Heart right ventricle (tissue), 16 donors: ENCODE data around the gene LEUTX. TPM values are rescaled to one million over a fixed set of nuclear protein-coding genes. Genes with fewer than 3 reads are reported as not detected.

Experiments used
- ATAC-seq, 8 donors: fragments of 200-7000 bp; cut with Tn5 transposase; one replicate each; pipeline ENCODE4 v1.9.1; 2020; ENCODE audit warnings: mild to moderate bottlenecking in 8 of 8, moderate library complexity in 8 of 8, moderate number of reproducible peaks in 1 of 8
- DNase-seq, 2 donors: peaks; one replicate each; pipeline ENCODE4 v3.0.0-alpha.2; 2020
- H3K27ac ChIP-seq, 10 donors: fragments of 200-600 bp; sonication (generic) in 2 of 10; one replicate each; pipeline versions ENCODE4 v1.5.0 to v1.8.0; 2020 to 2022; ENCODE audit warnings: mild to moderate bottlenecking in 3 of 10
- H3K27me3 ChIP-seq, 7 donors: fragments of 200-600 bp; one replicate each; pipeline ENCODE4 v1.8.0; 2021 to 2022; ENCODE audit warnings: mild to moderate bottlenecking in 2 of 7
- H3K36me3 ChIP-seq, 9 donors: fragments of 200-600 bp; sonication (generic) in 1 of 9; one replicate each; pipeline versions ENCODE4 v1.5.0 to v1.8.0; 2020 to 2022; ENCODE audit warnings: mild to moderate bottlenecking in 2 of 9
- H3K4me1 ChIP-seq, 9 donors: fragments of 200-600 bp; sonication (generic) in 1 of 9; one replicate each; pipeline versions ENCODE4 v1.5.0 to v1.8.0; 2020 to 2022; ENCODE audit warnings: mild to moderate bottlenecking in 4 of 9
- H3K4me3 ChIP-seq, 10 donors: fragments of 200-600 bp; sonication (generic) in 2 of 10; one replicate each; pipeline versions ENCODE4 v1.5.0 to v1.8.0; 2020 to 2022; ENCODE audit warnings: mild to moderate bottlenecking in 7 of 10, moderate library complexity in 2 of 10
- H3K9me3 ChIP-seq, 11 donors: fragments of 200-600 bp in 10 of 11; sonication (generic) in 2 of 11; one replicate each; pipeline versions ENCODE4 v1.5.0 to v1.8.0; 2013 to 2022; ENCODE audit warnings: mild to moderate bottlenecking in 2 of 11, control low read depth in 1 of 11, moderate library complexity in 1 of 11
- WGBS, 2 donors: extraction: QIAGEN DNeasy Blood & Tissue Kit; methylation state at CpG; one replicate each; pipeline ENCODE4 v1.1.7; 2013; ENCODE audit warnings: inconsistent platforms in 1 of 2; 5-methylcytosine and 5-hydroxymethylcytosine counted together
- intact Hi-C, 10 donors: fragments of 100-400 bp; cut with DNase I; formaldehyde crosslinking; loops; one replicate each; pipeline versions ENCODE4 v1.11.1 to v1.14.2; 2022
- polyA plus RNA-seq, 2 donors: library from polyadenylated mRNA; stranded (reverse); fragments of 200-250 nt; gene quantifications; one replicate each; pipeline ENCODE4 v1.2.3, GENCODE V29; 2013
- total RNA-seq, 10 donors: library from RNA; stranded (reverse); fragmentation: NEBNext Ultra II Directional in 3 of 10; extraction: Animal tissue kit (Norgen Biotek cat#: 25700) in 3 of 10; gene quantifications; one replicate each; pipeline versions ENCODE4 v1.2.1 to v1.2.4, GENCODE V29; 2021 to 2023
- TF ChIP-seq, protein P1 (sequence below), 9 donors: fragments of 200-600 bp; sonication (generic) in 2 of 9; IDR thresholded peaks; one replicate each; pipeline versions ENCODE4 v1.5.0 to v1.8.0; 2021 to 2022; ENCODE audit warnings: antibody characterized with exemption in 9 of 9, mild to moderate bottlenecking in 5 of 9, moderate library complexity in 1 of 9
- donor health status: Arrhythmogenic right ventricular cardiomyopathy.
- donor health status: ischemic (EF 13 %, LVEDD 7.1; RV severe dilation, severe dysfunction).
- donor health status: healthy with polysubstance abuse.
- donor health status: DM: no; HTN: yes; CAD: no.
- donor health status: DM: no; HTN: no; CAD: no.
- donor health status: ischemic (EF 25% LVEDD 6.9; RV normal size, moderate dysfunction).
- donor health status: ischemic (EF 25% LVEDD 5.7; RV mildly dilated, moderate dysfunction).
- donor health status: healthy.
- donor health status: DM: yes; HTN: yes; CAD: no.
- donor health status: Ischemic cardiomyopathy.
- donor health status: ischemic (EF 35%, LVEDD 5.7; RV mildly dilated, moderate dysfunction).
- donor health status: nonischemic (EF 11% LVEDD 7.7; RV severe dilation, severe dysfunction).
- donor health status: DM: yes; HTN: yes; CAD: no.
- donor health status: PGD.
- donor health status: ischemic (EF 29% LVEDD 5.4; RV normal size, mild dysfunction).
- donor health status: nonischemic (EF 23%, LVEDD 6.1; RV moderate dilation, normal function).

The LEUTX gene
- total and polyA plus RNA-seq, 12 donors: not detected

DNA sequence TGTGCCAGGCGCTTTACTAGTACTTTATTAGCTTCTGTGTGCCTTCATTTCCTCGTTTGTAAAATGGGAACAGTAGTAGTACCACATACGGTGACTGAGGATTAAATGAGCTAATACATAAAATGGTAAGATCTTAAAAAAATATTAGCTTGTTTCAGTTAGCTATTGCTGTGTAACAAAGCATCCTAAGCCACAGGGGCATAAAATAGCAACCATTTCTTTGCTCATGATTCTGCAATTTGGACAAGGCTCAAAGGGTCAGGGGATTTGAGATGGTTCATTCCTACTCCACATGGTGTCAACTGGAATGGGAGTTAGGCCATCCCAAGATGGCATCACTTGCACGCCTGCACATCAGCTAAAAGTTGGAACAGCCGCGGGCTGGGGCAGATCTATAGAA lies 42.0 kb downstream of the LEUTX start:
- no peaks in the 10 kb centered on the region for H3K9me3 ChIP-seq
- intact Hi-C loops: no loop called here
- TF ChIP-seq, protein P1, sequence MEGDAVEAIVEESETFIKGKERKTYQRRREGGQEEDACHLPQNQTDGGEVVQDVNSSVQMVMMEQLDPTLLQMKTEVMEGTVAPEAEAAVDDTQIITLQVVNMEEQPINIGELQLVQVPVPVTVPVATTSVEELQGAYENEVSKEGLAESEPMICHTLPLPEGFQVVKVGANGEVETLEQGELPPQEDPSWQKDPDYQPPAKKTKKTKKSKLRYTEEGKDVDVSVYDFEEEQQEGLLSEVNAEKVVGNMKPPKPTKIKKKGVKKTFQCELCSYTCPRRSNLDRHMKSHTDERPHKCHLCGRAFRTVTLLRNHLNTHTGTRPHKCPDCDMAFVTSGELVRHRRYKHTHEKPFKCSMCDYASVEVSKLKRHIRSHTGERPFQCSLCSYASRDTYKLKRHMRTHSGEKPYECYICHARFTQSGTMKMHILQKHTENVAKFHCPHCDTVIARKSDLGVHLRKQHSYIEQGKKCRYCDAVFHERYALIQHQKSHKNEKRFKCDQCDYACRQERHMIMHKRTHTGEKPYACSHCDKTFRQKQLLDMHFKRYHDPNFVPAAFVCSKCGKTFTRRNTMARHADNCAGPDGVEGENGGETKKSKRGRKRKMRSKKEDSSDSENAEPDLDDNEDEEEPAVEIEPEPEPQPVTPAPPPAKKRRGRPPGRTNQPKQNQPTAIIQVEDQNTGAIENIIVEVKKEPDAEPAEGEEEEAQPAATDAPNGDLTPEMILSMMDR (IDR thresholded peaks at IDR 0.05): no peak
- no peak overlapping the region for H3K4me3 ChIP-seq
- DNase-seq (no peak), ATAC-seq (no peak)
- H3K27ac ChIP-seq: no peak overlapping the region
- peaks cover 0 to 39% (median 15%) of the 10 kb centered on the region in 9 donors for H3K4me1 ChIP-seq
- WGBS, 2 donors: 95 to 96% methylated on average over 6 of the region's 6 CpGs
- H3K27me3 ChIP-seq: no peaks in the 10 kb centered on the region
- H3K36me3 ChIP-seq: peaks cover 0 to 28% (median 4%) of the 10 kb centered on the region in 9 donors

DNA sequence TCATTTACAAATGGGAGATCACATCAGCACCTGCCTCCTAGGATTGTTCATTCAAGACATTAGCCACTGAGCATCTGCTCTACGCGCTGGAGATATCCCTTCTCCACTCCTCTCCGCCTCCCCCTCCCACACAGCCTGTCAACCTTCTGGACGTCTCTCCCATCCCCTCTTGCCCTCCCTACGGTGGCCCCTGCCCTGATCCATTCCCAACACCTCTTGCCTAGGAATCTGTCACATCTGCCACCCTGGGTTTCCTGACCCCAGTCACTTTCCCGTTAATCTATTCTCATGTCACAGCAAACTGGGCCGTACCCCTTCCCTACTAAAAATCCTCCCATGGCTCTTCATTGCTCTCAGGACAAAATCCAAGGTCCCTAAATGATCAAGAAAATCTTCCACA lies 45.0 kb downstream of the LEUTX start:
- H3K36me3 ChIP-seq: peaks cover 0 to 45% (median 25%) of the 10 kb centered on the region in 9 donors
- no peaks in the 10 kb centered on the region for H3K27me3 ChIP-seq
- TF ChIP-seq, protein P1 (IDR thresholded peaks at IDR 0.05): no peak
- ATAC-seq: peak in 3 of 8 donors; percentile 17 to 22 (median 21)
- H3K4me3 ChIP-seq: peak overlapping the region; percentile 72 to 94 (median 79)
- no peak for DNase-seq
- H3K9me3 ChIP-seq: no peaks in the 10 kb centered on the region
- intact Hi-C loops: loop anchor here in 2 of 10 donors (1.0 kb wide), 1 partner anchor 10 kb away; no protein-coding TSS in a partner anchor
- 11 to 16% methylated on average over 7 of the region's 7 CpGs for WGBS, 2 donors
- H3K27ac ChIP-seq: peak overlapping the region in 9 of 10 donors; percentile 69 to 87 (median 77)
- H3K4me1 ChIP-seq: peaks cover 0 to 22% (median 12%) of the 10 kb centered on the region in 9 donors

DNA sequence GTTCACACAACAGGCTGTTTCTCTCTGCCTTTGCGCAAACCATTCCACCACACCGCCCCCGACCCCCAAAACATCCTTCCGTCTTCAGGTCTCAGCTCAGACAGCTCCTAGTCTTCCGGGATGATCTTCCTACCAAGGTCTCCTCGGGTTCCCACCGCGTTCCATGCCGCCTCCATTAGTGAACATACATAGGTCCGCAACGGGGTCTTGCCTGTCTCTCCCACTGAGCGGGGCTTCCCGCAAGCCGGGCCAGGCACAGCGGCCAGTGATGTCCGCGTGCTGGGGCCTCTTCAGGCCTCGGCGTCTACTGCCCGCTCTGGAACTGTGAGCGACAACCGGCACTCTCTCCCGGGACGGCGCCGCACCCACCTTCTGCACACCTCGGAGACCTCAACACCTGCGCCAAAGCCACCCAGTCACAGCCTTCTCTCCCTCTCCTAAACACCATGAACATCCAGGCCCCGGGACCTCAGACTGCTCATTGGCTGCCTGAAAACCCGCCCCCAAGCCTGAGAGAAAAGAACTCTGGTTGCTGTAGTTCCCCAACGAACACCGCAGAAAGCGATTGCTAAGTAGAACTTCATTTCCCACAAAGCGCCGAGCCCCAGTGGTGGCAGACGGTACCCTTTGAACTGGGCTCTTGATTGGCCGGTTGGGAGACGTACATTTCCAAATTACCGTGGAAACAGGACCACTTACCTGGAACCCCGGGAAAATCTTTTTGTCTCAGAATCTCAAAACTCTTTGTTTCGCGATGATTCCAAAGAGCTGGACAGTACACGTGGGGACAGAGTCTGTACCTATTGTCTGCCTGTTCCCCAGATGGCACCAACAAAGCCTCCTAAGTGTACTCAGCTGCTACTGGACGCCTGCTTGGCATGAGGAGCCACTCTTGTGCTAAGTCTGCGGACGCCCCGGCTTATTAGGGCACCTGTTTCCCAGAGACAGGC lies 45.8 kb downstream of the LEUTX start:
- Histone ChIP-seq H3K27ac (peak overlapping the region in 9 of 10 donors; percentile 69 to 87 (median 77)), H3K9me3 (no peaks in the 10 kb centered on the region), H3K4me1 (peaks cover 0 to 27% (median 12%) of the 10 kb centered on the region in 9 donors), H3K36me3 (peaks cover 0 to 52% (median 31%) of the 10 kb centered on the region in 9 donors), H3K27me3 (no peaks in the 10 kb centered on the region), H3K4me3 (peak overlapping the region; percentile 72 to 94 (median 79))
- TF ChIP-seq, protein P1 (IDR thresholded peaks at IDR 0.05): peak in 1 of 9 donors; percentile 17
- ATAC-seq (peak; percentile 93 to 98 (median 97)), DNase-seq (peak; percentile 79 to 93)
- 4 to 7% methylated on average over 47 of the region's 47 CpGs for WGBS, 2 donors
- intact Hi-C loops: loop anchor here in 2 of 10 donors (1.0 kb wide), 1 partner anchor 9 kb away; no protein-coding TSS in a partner anchor

DNA sequence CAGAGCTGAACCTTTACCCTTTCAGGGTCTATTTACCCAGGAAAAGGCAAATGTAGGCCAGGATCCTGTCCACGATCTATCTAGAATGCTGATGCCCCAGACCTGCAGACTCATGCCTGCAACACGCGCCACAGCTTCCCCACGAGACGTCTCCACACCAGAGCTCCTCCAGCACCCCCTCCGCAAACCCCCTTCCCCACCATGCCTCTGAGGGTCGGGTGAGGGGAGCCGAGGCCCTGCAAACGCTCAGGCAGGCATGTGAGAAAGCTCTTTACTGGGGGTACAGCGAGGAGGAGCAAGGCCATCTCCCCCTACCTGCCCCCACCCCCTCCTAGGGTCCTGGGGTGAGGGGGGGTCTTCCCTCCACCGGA lies 46.4 kb downstream of the LEUTX start:
- TF ChIP-seq, protein P1 (IDR thresholded peaks at IDR 0.05): no peak
- 80 to 81% methylated on average over 11 of the region's 11 CpGs for WGBS, 2 donors
- ATAC-seq (peak in 2 of 8 donors; percentile 3 to 10), DNase-seq (no peak)
- Histone ChIP-seq H3K4me3 (peak overlapping the region in 4 of 10 donors; percentile 72 to 94 (median 86)), H3K36me3 (peaks cover 1 to 59% (median 36%) of the 10 kb centered on the region in 9 donors), H3K27ac (peak overlapping the region in 8 of 10 donors; percentile 26 to 87 (median 74)), H3K9me3 (no peaks in the 10 kb centered on the region), H3K4me1 (peaks cover 0 to 28% (median 12%) of the 10 kb centered on the region in 9 donors), H3K27me3 (no peaks in the 10 kb centered on the region)
- intact Hi-C loops: no loop called here
